Fibroblast of villous mesenchyme (primary cell): ENCODE results near the gene BTF3. TPM values are rescaled to one million over a fixed set of nuclear protein-coding genes. Genes with fewer than 3 reads are reported as not detected.
"Not testable (repeated sequence)": the region's sequence is repeated elsewhere in the genome, so short reads cannot be mapped to it uniquely, and the experiment has no call there.

Source experiments
- DNase-seq: peaks from one replicate; pipeline ENCODE4 v3.0.0-alpha.2; 2010; ENCODE audit warnings: low read depth
- H3K4me3 ChIP-seq: 2 replicates; pipeline ENCODE4 v1.5.1; 2011; ENCODE audit warnings: low read depth, mild to moderate bottlenecking, low read length
- total RNA-seq: library from RNA; depleted of rRNA; stranded (reverse); fragments of >200 nt; gene quantifications from 2 replicates; pipeline ENCODE4 v1.2.3, GENCODE V29; 2012
- TF ChIP-seq, protein P1 (sequence below): IDR thresholded peaks from 2 replicates; pipeline ENCODE4 v1.5.1; 2012; ENCODE audit warnings: low read depth, mild to moderate bottlenecking, low read length; ENCODE audit not compliant: insufficient read depth

BTF3 gene
- total RNA-seq, 1 donor = 216 TPM

GRCh38 chr5:73486119-73486899 is 11.9 kb upstream of the BTF3 start:
- no peak overlapping the region for H3K4me3 ChIP-seq
- TF ChIP-seq, protein P1, sequence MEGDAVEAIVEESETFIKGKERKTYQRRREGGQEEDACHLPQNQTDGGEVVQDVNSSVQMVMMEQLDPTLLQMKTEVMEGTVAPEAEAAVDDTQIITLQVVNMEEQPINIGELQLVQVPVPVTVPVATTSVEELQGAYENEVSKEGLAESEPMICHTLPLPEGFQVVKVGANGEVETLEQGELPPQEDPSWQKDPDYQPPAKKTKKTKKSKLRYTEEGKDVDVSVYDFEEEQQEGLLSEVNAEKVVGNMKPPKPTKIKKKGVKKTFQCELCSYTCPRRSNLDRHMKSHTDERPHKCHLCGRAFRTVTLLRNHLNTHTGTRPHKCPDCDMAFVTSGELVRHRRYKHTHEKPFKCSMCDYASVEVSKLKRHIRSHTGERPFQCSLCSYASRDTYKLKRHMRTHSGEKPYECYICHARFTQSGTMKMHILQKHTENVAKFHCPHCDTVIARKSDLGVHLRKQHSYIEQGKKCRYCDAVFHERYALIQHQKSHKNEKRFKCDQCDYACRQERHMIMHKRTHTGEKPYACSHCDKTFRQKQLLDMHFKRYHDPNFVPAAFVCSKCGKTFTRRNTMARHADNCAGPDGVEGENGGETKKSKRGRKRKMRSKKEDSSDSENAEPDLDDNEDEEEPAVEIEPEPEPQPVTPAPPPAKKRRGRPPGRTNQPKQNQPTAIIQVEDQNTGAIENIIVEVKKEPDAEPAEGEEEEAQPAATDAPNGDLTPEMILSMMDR = no peak
- DNase-seq = no peak

DNA sequence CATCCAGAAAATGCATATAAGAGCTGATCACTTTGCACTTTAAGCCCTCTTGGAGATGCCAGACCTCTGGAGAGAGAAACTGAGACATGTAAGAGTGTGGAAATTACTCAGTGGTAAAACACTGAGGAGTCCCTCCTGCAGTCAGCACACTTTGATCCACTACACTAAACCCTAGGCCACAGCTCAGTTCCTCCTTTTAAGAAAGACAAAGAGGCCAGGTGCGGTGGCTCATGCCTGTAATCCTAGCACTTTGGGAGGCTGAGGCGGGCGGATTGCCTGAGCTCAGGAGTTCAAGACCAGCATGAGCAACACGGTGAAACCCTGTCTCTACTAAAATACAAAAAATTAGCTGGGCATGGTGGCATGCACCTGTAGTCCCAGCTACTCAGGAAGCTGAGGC is 11.0 kb upstream of the BTF3 start:
- not testable (repeated sequence) for H3K4me3 ChIP-seq, DNase-seq

DNA sequence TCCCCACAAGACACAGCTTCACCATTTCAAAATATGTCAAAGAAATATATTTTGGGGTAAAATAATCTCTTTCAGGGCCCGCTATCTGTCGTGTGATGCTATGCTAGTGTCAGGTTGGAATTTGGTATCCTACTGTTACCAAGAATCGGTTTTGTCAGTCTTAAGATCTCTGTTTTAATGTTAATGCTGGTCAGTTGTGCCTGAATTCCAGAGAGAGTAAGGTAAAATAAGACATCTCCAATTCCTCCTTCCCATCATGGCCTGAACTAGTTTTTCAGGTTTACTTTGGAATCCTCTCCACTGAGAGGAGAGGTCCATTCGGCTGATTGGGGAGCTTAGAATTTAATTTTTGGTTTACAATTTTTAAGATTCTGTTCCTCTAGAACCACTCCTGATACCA is 10.4 kb upstream of the BTF3 start:
- H3K4me3 ChIP-seq = no peak overlapping the region
- TF ChIP-seq, protein P1 = no peak
- no peak for DNase-seq

- TF ChIP-seq, protein P1 = no peak
- DNase-seq = no peak
- H3K4me3 ChIP-seq = no peak overlapping the region
These were observed 9.4 kb upstream of the BTF3 start for GRCh38 chr5:73488806-73489205.

- TF ChIP-seq, protein P1 = no peak
- no peak for DNase-seq
- no peak overlapping the region for H3K4me3 ChIP-seq
These were observed 8.2 kb upstream of the BTF3 start for GRCh38 chr5:73490088-73490487.

- no peak overlapping the region for H3K4me3 ChIP-seq
- TF ChIP-seq, protein P1 = no peak
- no peak for DNase-seq
These were observed 7.1 kb upstream of the BTF3 start for GRCh38 chr5:73491155-73491554.

DNA sequence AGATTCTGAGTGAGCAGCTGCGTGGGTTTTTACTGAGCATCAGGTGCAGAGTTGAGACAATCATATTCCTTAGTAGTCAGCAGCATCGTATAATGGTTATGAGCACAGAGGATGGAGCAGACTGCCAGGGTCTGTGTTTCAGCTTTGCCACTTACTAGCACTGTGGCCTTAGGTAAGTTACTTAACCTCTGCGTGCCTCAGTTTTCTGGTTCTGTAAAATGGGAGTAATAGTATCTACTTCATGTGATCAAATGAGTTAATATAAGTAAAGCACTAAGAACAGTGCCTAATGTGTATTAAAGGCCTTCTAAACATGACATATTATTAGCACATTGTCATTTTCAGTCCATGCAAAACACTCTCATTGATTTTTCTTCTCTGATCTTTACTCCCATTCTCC is 4.8 kb upstream of the BTF3 start:
- DNase-seq = no peak
- TF ChIP-seq, protein P1 = no peak
- no peak overlapping the region for H3K4me3 ChIP-seq
